Left kidney (tissue), 2 donors: ENCODE results near the gene TNFRSF19. TPM values are rescaled to one million over a fixed set of nuclear protein-coding genes. Genes with fewer than 3 reads are reported as not detected.

ENCODE experiments used
- DNase-seq: peaks from one replicate; pipeline ENCODE4 v3.0.0-alpha.2; 2013
- polyA plus RNA-seq: library from polyadenylated mRNA; unstranded; fragments of 120-200 nt; gene quantifications from one replicate; pipeline ENCODE4 v1.2.1, GENCODE V29; 2013; ENCODE audit not compliant: insufficient read length

Gene TNFRSF19
- polyA plus RNA-seq, 1 donor = 60.8 TPM

GRCh38 chr13:23716401-23716800 is 146.2 kb downstream of the TNFRSF19 start:
- no peak for DNase-seq

DNA sequence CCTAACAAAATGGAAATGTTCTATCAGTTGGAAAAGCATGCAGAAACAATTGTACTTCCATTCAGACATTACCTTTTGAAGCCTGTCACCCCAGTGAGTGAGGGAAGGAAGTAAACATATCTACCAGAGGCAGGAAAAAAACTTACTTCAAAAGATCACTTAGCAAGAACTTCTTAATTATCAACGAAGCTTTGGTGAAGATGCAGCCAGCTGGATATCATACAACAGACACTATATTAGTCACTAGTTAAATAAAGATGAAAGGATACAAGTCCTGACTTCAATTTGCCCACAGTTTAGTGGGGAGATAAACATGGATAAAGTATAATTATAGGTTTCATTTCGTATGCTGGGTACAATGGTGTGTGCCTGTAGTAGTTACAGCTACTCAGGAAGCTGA is 148.8 kb downstream of the TNFRSF19 start:
- no peak for DNase-seq

- no peak for DNase-seq
These were observed 152.7 kb downstream of the TNFRSF19 start for GRCh38 chr13:23722726-23723453.

- DNase-seq = no peak
These were observed 153.3 kb downstream of the TNFRSF19 start for GRCh38 chr13:23723471-23723870.

GRCh38 chr13:23724196-23724970 is 154.2 kb downstream of the TNFRSF19 start:
- DNase-seq = no peak

Other genes starting within 250 kb of the TNFRSF19 start
- gene SACS, start 136.7 kb upstream of the TNFRSF19 start, polyA plus RNA-seq = 12.2 TPM